Liver (tissue), 9 donors: ENCODE results near the gene UBE2Q2. TPM values are rescaled to one million over a fixed set of nuclear protein-coding genes. Genes with fewer than 3 reads are reported as not detected.

Experiments used
- DNase-seq: peaks from one replicate; pipeline ENCODE4 v3.0.0-alpha.2; 2017; ENCODE audit warnings: low spot score
- H3K27ac ChIP-seq, 2 donors: one replicate each; pipeline ENCODE4 v1.7.0; 2013; ENCODE audit warnings: inconsistent platforms in 2 of 2, low read length in 2 of 2, control low read depth in 1 of 2, low read depth in 1 of 2, mild to moderate bottlenecking in 1 of 2
- H3K27me3 ChIP-seq, 4 donors: one replicate each; pipeline versions ENCODE4 v1.6.1 to v1.7.0; 2013; ENCODE audit warnings: low read length in 3 of 4, inconsistent platforms in 1 of 4, mild to moderate bottlenecking in 1 of 4, moderate library complexity in 1 of 4; ENCODE audit not compliant: control insufficient read depth in 4 of 4, insufficient read depth in 4 of 4
- H3K36me3 ChIP-seq, 4 donors: one replicate each; pipeline versions ENCODE4 v1.6.1 to v1.7.0; 2013; ENCODE audit warnings: low read length in 3 of 4, mild to moderate bottlenecking in 3 of 4, low read depth in 1 of 4, moderate library complexity in 1 of 4; ENCODE audit not compliant: control insufficient read depth in 4 of 4, insufficient read depth in 3 of 4
- H3K4me1 ChIP-seq, 4 donors: one replicate each; pipeline versions ENCODE4 v1.6.1 to v1.7.0; 2013; ENCODE audit warnings: low read length in 3 of 4, mild to moderate bottlenecking in 3 of 4, moderate library complexity in 1 of 4; ENCODE audit not compliant: control insufficient read depth in 4 of 4, insufficient read depth in 4 of 4
- H3K4me3 ChIP-seq, 3 donors: one replicate each; pipeline versions ENCODE4 v1.6.1 to v1.7.0; 2013; ENCODE audit warnings: low read length in 3 of 3, control low read depth in 1 of 3, low read depth in 1 of 3, mild to moderate bottlenecking in 1 of 3
- H3K9ac ChIP-seq, 2 donors: one replicate each; pipeline ENCODE4 v1.7.0; 2013; ENCODE audit warnings: low read length in 2 of 2, mild to moderate bottlenecking in 2 of 2, moderate library complexity in 2 of 2, control low read depth in 1 of 2, low read depth in 1 of 2
- H3K9me3 ChIP-seq, 4 donors: one replicate each; pipeline versions ENCODE4 v1.6.1 to v1.7.0; 2013; ENCODE audit warnings: low read length in 3 of 4; ENCODE audit not compliant: control insufficient read depth in 4 of 4
- ATF3 ChIP-seq: IDR thresholded peaks from 2 replicates; pipeline ENCODE4 v1.6.1; 2016; ENCODE audit warnings: antibody characterized with exemption
- CTCF ChIP-seq: fragments of 150-350 bp; IDR thresholded peaks from 2 replicates; pipeline ENCODE4 v1.5.1; 2017; ENCODE audit warnings: improper control_type of control experiment, low read depth, low read length; ENCODE audit not compliant: missing input control
- EGR1 ChIP-seq, 2 donors: IDR thresholded peaks; 2 replicates each; pipeline ENCODE4 v1.6.1; 2016 to 2018; ENCODE audit warnings: antibody characterized with exemption in 2 of 2, low read depth in 2 of 2
- FOXA1 ChIP-seq: IDR thresholded peaks from 2 replicates; pipeline ENCODE4 v1.6.1; 2016; ENCODE audit warnings: antibody characterized with exemption
- FOXA2 ChIP-seq: IDR thresholded peaks from 2 replicates; pipeline ENCODE4 v1.6.1; 2016; ENCODE audit warnings: antibody characterized with exemption
- GABPA ChIP-seq, 2 donors: IDR thresholded peaks in 1 of 2; conservative IDR thresholded peaks in 1 of 2; 2 replicates each; pipeline ENCODE4 v1.6.1; 2016; ENCODE audit warnings: antibody characterized with exemption in 2 of 2, mild to moderate bottlenecking in 1 of 2, moderate library complexity in 1 of 2
- HNF4A ChIP-seq, 2 donors: conservative IDR thresholded peaks; 2 replicates each; pipeline ENCODE4 v1.6.1; 2016; ENCODE audit warnings: antibody characterized with exemption in 2 of 2, mild to moderate bottlenecking in 2 of 2
- HNF4G ChIP-seq: IDR thresholded peaks from 2 replicates; pipeline ENCODE4 v1.6.1; 2016; ENCODE audit warnings: antibody characterized with exemption
- JUND ChIP-seq, 2 donors: IDR thresholded peaks; 2 replicates each; pipeline ENCODE4 v1.6.1; 2016; ENCODE audit warnings: antibody characterized with exemption in 2 of 2
- NR2F2 ChIP-seq: IDR thresholded peaks from 2 replicates; pipeline ENCODE4 v1.6.1; 2016; ENCODE audit warnings: antibody characterized with exemption
- RAD21 ChIP-seq, 2 donors: IDR thresholded peaks; 2 replicates each; pipeline ENCODE4 v1.6.1; 2016; ENCODE audit warnings: antibody characterized with exemption in 2 of 2, mild to moderate bottlenecking in 2 of 2
- RXRA ChIP-seq, 2 donors: IDR thresholded peaks; 2 replicates each; pipeline ENCODE4 v1.6.1; 2017 to 2018; ENCODE audit warnings: antibody characterized with exemption in 2 of 2, mild to moderate bottlenecking in 1 of 2
- SP1 ChIP-seq: IDR thresholded peaks from 2 replicates; pipeline ENCODE4 v1.6.1; 2018; ENCODE audit warnings: antibody characterized with exemption, mild to moderate bottlenecking
- TAF1 ChIP-seq: conservative IDR thresholded peaks from 2 replicates; pipeline ENCODE4 v1.6.1; 2016; ENCODE audit warnings: antibody characterized with exemption, mild to moderate bottlenecking
- YY1 ChIP-seq: IDR thresholded peaks from 2 replicates; pipeline ENCODE4 v1.6.1; 2016; ENCODE audit warnings: antibody characterized with exemption, mild to moderate bottlenecking
- ZBTB33 ChIP-seq: IDR thresholded peaks from 2 replicates; pipeline ENCODE4 v1.6.1; 2016; ENCODE audit warnings: antibody characterized with exemption
- WGBS: extraction: QIAGEN DNeasy Blood & Tissue Kit; methylation state at CpG from one replicate; pipeline ENCODE4 v1.1.7; 2013; 5-methylcytosine and 5-hydroxymethylcytosine counted together
- polyA plus RNA-seq, 2 donors: library from polyadenylated mRNA; stranded (reverse) in 1 of 2; unstranded in 1 of 2; fragments of 200-250 nt in 1 of 2; fragments of >200 nt in 1 of 2; fragmentation: Nextera tagmentation in 1 of 2; extraction: Ambion mirVana in 1 of 2; gene quantifications; one replicate each; pipeline versions ENCODE4 v1.2.1 to v1.2.3, GENCODE V29; 2013 to 2015
- total RNA-seq, 2 donors: library from RNA; depleted of rRNA; stranded (reverse); fragments of >200 nt; gene quantifications; one replicate each; pipeline ENCODE4 v1.2.3, GENCODE V29; 2014
- TF ChIP-seq, protein P1 (sequence below): IDR thresholded peaks from 2 replicates; pipeline ENCODE4 v1.6.1; 2016; ENCODE audit warnings: antibody characterized with exemption
- TF ChIP-seq, protein P2 (sequence below): IDR thresholded peaks from 2 replicates; pipeline ENCODE4 v1.6.1; 2016; ENCODE audit warnings: antibody characterized with exemption, mild to moderate bottlenecking
- donor health status: healthy.
- donor health status: healthy.
- donor health status: healthy.
- donor health status: healthy.
- donor health status: healthy.

Gene UBE2Q2
- total and polyA plus RNA-seq, 4 donors = 2.4 to 14.4 (median 5.2) TPM

DNA sequence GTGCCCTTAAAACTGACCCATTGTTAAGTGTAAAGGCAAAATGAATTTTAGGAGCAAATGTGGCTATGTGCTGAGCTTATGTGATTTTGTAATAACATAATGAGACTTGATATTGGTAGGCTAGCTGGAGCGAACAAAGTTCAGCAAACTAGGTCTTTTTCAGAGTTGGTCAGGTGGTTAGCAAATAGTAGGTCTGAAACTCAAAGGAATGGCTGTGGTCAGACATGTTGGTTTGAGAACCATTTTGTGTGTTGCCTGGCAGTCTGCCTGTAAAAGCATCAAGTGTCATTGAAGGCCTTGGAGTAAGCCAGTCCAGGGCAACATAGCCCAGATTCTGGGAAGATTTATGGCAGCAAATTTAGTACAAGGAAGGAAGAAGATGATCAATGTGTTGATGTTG lies 76.8 kb downstream of the UBE2Q2 start:
- Histone ChIP-seq H3K9ac (no peak overlapping the region), H3K36me3 (peaks cover 0 to 9% (median 4%) of the 10 kb centered on the region in 4 donors), H3K9me3 (no peaks in the 10 kb centered on the region), H3K4me1 (peaks cover 3 to 23% (median 8%) of the 10 kb centered on the region in 4 donors), H3K27me3 (no peaks in the 10 kb centered on the region), H3K27ac (no peak overlapping the region), H3K4me3 (no peak overlapping the region)
- no peak for DNase-seq
- 93% methylated on average over 1 of the region's 1 CpG for WGBS
- TF ChIP-seq ATF3 = no peak
- TF ChIP-seq RXRA (IDR thresholded peaks at IDR 0.05) = no peak
- no peak for TF ChIP-seq TAF1
- peak; percentile 28 for TF ChIP-seq SP1
- TF ChIP-seq YY1 = peak; percentile 53
- TF ChIP-seq NR2F2 = no peak
- no peak for TF ChIP-seq CTCF
- no peak for TF ChIP-seq HNF4G
- TF ChIP-seq ZBTB33 = no peak
- TF ChIP-seq EGR1 (IDR thresholded peaks at IDR 0.05; ENCODE audit: low read depth in 2 of 2) = no peak
- TF ChIP-seq, protein P1, sequence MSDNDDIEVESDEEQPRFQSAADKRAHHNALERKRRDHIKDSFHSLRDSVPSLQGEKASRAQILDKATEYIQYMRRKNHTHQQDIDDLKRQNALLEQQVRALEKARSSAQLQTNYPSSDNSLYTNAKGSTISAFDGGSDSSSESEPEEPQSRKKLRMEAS = no peak
- no peak for TF ChIP-seq RAD21 (IDR thresholded peaks at IDR 0.05)
- TF ChIP-seq FOXA2 = no peak
- TF ChIP-seq FOXA1 = no peak
- TF ChIP-seq GABPA (IDR thresholded peaks at IDR 0.05 in 1 of 2, conservative IDR thresholded peaks at IDR 0.05 in 1 of 2) = no peak
- TF ChIP-seq, protein P2, sequence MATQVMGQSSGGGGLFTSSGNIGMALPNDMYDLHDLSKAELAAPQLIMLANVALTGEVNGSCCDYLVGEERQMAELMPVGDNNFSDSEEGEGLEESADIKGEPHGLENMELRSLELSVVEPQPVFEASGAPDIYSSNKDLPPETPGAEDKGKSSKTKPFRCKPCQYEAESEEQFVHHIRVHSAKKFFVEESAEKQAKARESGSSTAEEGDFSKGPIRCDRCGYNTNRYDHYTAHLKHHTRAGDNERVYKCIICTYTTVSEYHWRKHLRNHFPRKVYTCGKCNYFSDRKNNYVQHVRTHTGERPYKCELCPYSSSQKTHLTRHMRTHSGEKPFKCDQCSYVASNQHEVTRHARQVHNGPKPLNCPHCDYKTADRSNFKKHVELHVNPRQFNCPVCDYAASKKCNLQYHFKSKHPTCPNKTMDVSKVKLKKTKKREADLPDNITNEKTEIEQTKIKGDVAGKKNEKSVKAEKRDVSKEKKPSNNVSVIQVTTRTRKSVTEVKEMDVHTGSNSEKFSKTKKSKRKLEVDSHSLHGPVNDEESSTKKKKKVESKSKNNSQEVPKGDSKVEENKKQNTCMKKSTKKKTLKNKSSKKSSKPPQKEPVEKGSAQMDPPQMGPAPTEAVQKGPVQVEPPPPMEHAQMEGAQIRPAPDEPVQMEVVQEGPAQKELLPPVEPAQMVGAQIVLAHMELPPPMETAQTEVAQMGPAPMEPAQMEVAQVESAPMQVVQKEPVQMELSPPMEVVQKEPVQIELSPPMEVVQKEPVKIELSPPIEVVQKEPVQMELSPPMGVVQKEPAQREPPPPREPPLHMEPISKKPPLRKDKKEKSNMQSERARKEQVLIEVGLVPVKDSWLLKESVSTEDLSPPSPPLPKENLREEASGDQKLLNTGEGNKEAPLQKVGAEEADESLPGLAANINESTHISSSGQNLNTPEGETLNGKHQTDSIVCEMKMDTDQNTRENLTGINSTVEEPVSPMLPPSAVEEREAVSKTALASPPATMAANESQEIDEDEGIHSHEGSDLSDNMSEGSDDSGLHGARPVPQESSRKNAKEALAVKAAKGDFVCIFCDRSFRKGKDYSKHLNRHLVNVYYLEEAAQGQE = no peak
- peak; percentile 27 to 55 for TF ChIP-seq HNF4A (conservative IDR thresholded peaks at IDR 0.05)
- no peak for TF ChIP-seq JUND (IDR thresholded peaks at IDR 0.05)
